GM18870 (cell line): ENCODE measurements around the gene NEUROD1.

Source experiments
- ATAC-seq: cut with Tn5 transposase; IDR thresholded peaks from one replicate; pipeline ENCODE4 v1.9.1; 2021; ENCODE audit warnings: moderate library complexity; ENCODE audit not compliant: unreplicated experiment

NEUROD1 gene

GRCh38 chr2:181643151-181643550, 37.2 kb downstream of the NEUROD1 start:
- ATAC-seq, result no peak

- no peak for ATAC-seq
Measured at GRCh38 chr2:181642086-181642485, 38.2 kb downstream of the NEUROD1 start.

GRCh38 chr2:181639686-181640085, 40.6 kb downstream of the NEUROD1 start:
- ATAC-seq, result no peak

GRCh38 chr2:181632733-181633401, 47.5 kb downstream of the NEUROD1 start:
- peak; percentile 76 for ATAC-seq

GRCh38 chr2:181628590-181629585, 51.4 kb downstream of the NEUROD1 start:
- ATAC-seq, result no peak

- ATAC-seq, result no peak
Measured at GRCh38 chr2:181627545-181627944, 52.8 kb downstream of the NEUROD1 start.

GRCh38 chr2:181626671-181627070, 53.6 kb downstream of the NEUROD1 start:
- no peak for ATAC-seq
